HEK293 (cell line): ENCODE data around the gene RASA2.

Experiments used
- CTCF ChIA-PET: fragments of 350-600 bp; formaldehyde crosslinking; extraction: SDS; loops from one replicate; lab custom pipeline; 2021; ENCODE audit warnings: antibody characterized with exemption; lab: Yijun Ruan, JAX
- POLR2A ChIA-PET: fragments of 300-600 bp; formaldehyde crosslinking; extraction: SDS; loops from one replicate; lab custom pipeline; 2020; ENCODE audit warnings: antibody characterized with exemption, inconsistent platforms; lab: Yijun Ruan, JAX
- H3K27ac ChIP-seq: fragments of 200-500 bp; sonication (Bioruptor generic); 2 replicates; pipeline ENCODE4 v1.5.1; 2014; ENCODE audit warnings: low read depth, low read length, control low read depth, inconsistent platforms; ENCODE audit errors: extremely low read depth
- H3K36me3 ChIP-seq, 2 experiments: fragments of 200-500 bp in 1 of 2; sonication (Bioruptor generic) in 1 of 2; 1 replicate in 1 of 2; 2 replicates in 1 of 2; pipeline ENCODE4 v1.5.1; 2014 to 2017; ENCODE audit warnings: inconsistent platforms in 2 of 2, low read length in 2 of 2; ENCODE audit not compliant: control insufficient read depth in 2 of 2, insufficient read depth in 1 of 2
- H3K4me1 ChIP-seq: fragments of 200-500 bp; sonication (Bioruptor generic); 2 replicates; pipeline ENCODE4 v1.5.1; 2014; ENCODE audit warnings: mild to moderate bottlenecking, low read length, inconsistent platforms; ENCODE audit not compliant: control insufficient read depth, insufficient read depth
- H3K4me3 ChIP-seq: 2 replicates; pipeline ENCODE4 v1.5.1; 2011; ENCODE audit warnings: low read depth, mild to moderate bottlenecking, control low read depth, low read length, moderate library complexity
- H3K9me3 ChIP-seq: fragments of 200-500 bp; sonication (Bioruptor generic); 2 replicates; pipeline ENCODE4 v1.5.1; 2014; ENCODE audit warnings: low read depth, low read length, inconsistent platforms; ENCODE audit not compliant: control insufficient read depth, insufficient read depth
- GLI2 ChIP-seq: fragments of 450-650 bp; formaldehyde crosslinking; IDR thresholded peaks from 2 replicates; pipeline ENCODE4; 2017; ENCODE audit warnings: missing biosample characterization, missing genetic modification characterization, low read depth, borderline replicate concordance
- GLIS2 ChIP-seq: fragments of 450-650 bp; formaldehyde crosslinking; IDR thresholded peaks from 2 replicates; pipeline ENCODE4 v1.5.1; 2016; ENCODE audit warnings: missing biosample characterization, missing genetic modification characterization
- KLF16 ChIP-seq: fragments of 450-650 bp; formaldehyde crosslinking; IDR thresholded peaks from 2 replicates; pipeline ENCODE4 v1.5.1; 2017; ENCODE audit warnings: missing biosample characterization, missing genetic modification characterization
- MYNN ChIP-seq: fragments of 450-650 bp; formaldehyde crosslinking; IDR thresholded peaks from 2 replicates; pipeline ENCODE4 v1.5.1; 2016; ENCODE audit warnings: missing biosample characterization, missing genetic modification characterization, borderline replicate concordance
- MZF1 ChIP-seq: fragments of 450-650 bp; formaldehyde crosslinking; IDR thresholded peaks from 2 replicates; pipeline ENCODE4 v1.5.1; 2017; ENCODE audit warnings: missing biosample characterization, missing genetic modification characterization, borderline replicate concordance
- SP3 ChIP-seq: fragments of 450-650 bp; formaldehyde crosslinking; IDR thresholded peaks from 2 replicates; pipeline ENCODE4 v1.5.1; 2016; ENCODE audit warnings: missing biosample characterization, missing genetic modification characterization
- SP7 ChIP-seq: fragments of 450-650 bp; formaldehyde crosslinking; IDR thresholded peaks from 2 replicates; pipeline ENCODE4 v1.5.1; 2016; ENCODE audit warnings: missing biosample characterization, missing genetic modification characterization
- ZBTB21 ChIP-seq: fragments of 450-650 bp; formaldehyde crosslinking; IDR thresholded peaks from 2 replicates; pipeline ENCODE4 v1.5.1; 2017; ENCODE audit warnings: missing biosample characterization, missing genetic modification characterization
- ZFP3 ChIP-seq: fragments of 450-650 bp; formaldehyde crosslinking; IDR thresholded peaks from 2 replicates; pipeline ENCODE4 v1.5.1; 2016; ENCODE audit warnings: low read depth, missing biosample characterization, missing genetic modification characterization
- ZFP37 ChIP-seq: fragments of 450-650 bp; formaldehyde crosslinking; IDR thresholded peaks from 2 replicates; pipeline ENCODE4 v1.5.1; 2016; ENCODE audit warnings: missing biosample characterization, missing genetic modification characterization
- ZIC2 ChIP-seq: fragments of 450-650 bp; formaldehyde crosslinking; IDR thresholded peaks from 2 replicates; pipeline ENCODE4 v1.5.1; 2016; ENCODE audit warnings: missing biosample characterization, missing genetic modification characterization
- ZNF112 ChIP-seq: fragments of 450-650 bp; formaldehyde crosslinking; IDR thresholded peaks from 2 replicates; pipeline ENCODE4 v1.5.0; 2017; ENCODE audit warnings: missing biosample characterization, missing genetic modification characterization
- ZNF138 ChIP-seq: fragments of 450-650 bp; formaldehyde crosslinking; IDR thresholded peaks from 2 replicates; pipeline ENCODE4 v1.5.1; 2016; ENCODE audit warnings: missing biosample characterization, missing genetic modification characterization, borderline replicate concordance
- ZNF146 ChIP-seq: fragments of 450-650 bp; formaldehyde crosslinking; IDR thresholded peaks from 2 replicates; pipeline ENCODE4 v1.5.1; 2016; ENCODE audit warnings: missing biosample characterization, missing genetic modification characterization
- ZNF175 ChIP-seq: fragments of 450-650 bp; formaldehyde crosslinking; IDR thresholded peaks from 2 replicates; pipeline ENCODE4 v1.5.1; 2016; ENCODE audit warnings: missing biosample characterization, missing genetic modification characterization
- ZNF19 ChIP-seq: fragments of 450-650 bp; formaldehyde crosslinking; IDR thresholded peaks from 2 replicates; pipeline ENCODE4; 2016; ENCODE audit warnings: missing biosample characterization, missing genetic modification characterization, low read depth
- ZNF23 ChIP-seq: fragments of 450-650 bp; formaldehyde crosslinking; IDR thresholded peaks from 2 replicates; pipeline ENCODE4 v1.5.1; 2016; ENCODE audit warnings: missing biosample characterization, missing genetic modification characterization, borderline replicate concordance
- ZNF292 ChIP-seq: fragments of 450-650 bp; formaldehyde crosslinking; IDR thresholded peaks from 2 replicates; pipeline ENCODE4 v1.5.1; 2016; ENCODE audit warnings: low read depth, missing biosample characterization, missing genetic modification characterization, borderline replicate concordance
- ZNF311 ChIP-seq: fragments of 450-650 bp; formaldehyde crosslinking; IDR thresholded peaks from 2 replicates; pipeline ENCODE4 v1.5.1; 2017; ENCODE audit warnings: missing biosample characterization, missing genetic modification characterization, borderline replicate concordance
- ZNF391 ChIP-seq: fragments of 450-650 bp; formaldehyde crosslinking; IDR thresholded peaks from 2 replicates; pipeline ENCODE4 v1.5.1; 2016; ENCODE audit warnings: low read depth, missing biosample characterization, missing genetic modification characterization, borderline replicate concordance
- ZNF404 ChIP-seq: fragments of 450-650 bp; formaldehyde crosslinking; IDR thresholded peaks from 2 replicates; pipeline ENCODE4 v1.5.1; 2017; ENCODE audit warnings: missing biosample characterization, missing genetic modification characterization
- ZNF514 ChIP-seq: fragments of 450-650 bp; formaldehyde crosslinking; IDR thresholded peaks from 2 replicates; pipeline ENCODE4 v1.5.1; 2016; ENCODE audit warnings: missing biosample characterization, missing genetic modification characterization
- ZNF623 ChIP-seq: fragments of 450-650 bp; formaldehyde crosslinking; IDR thresholded peaks from 2 replicates; pipeline ENCODE4 v1.5.1; 2016; ENCODE audit warnings: missing biosample characterization, missing genetic modification characterization
- ZNF624 ChIP-seq: fragments of 450-650 bp; formaldehyde crosslinking; IDR thresholded peaks from 2 replicates; pipeline ENCODE4 v1.5.1; 2017; ENCODE audit warnings: missing biosample characterization, missing genetic modification characterization
- ZNF707 ChIP-seq: fragments of 450-650 bp; formaldehyde crosslinking; IDR thresholded peaks from 2 replicates; pipeline ENCODE4 v1.5.1; 2016; ENCODE audit warnings: missing biosample characterization, missing genetic modification characterization
- ZNF747 ChIP-seq: fragments of 450-650 bp; formaldehyde crosslinking; IDR thresholded peaks from 2 replicates; pipeline ENCODE4 v1.5.1; 2016; ENCODE audit warnings: missing biosample characterization, missing genetic modification characterization
- ZNF768 ChIP-seq: fragments of 450-650 bp; formaldehyde crosslinking; IDR thresholded peaks from 2 replicates; pipeline ENCODE4 v1.5.1; 2018; ENCODE audit warnings: missing biosample characterization, mild to moderate bottlenecking, missing genetic modification characterization
- ZNF791 ChIP-seq: fragments of 450-650 bp; formaldehyde crosslinking; IDR thresholded peaks from 2 replicates; pipeline ENCODE4 v1.5.1; 2016; ENCODE audit warnings: missing biosample characterization, missing genetic modification characterization
- TF ChIP-seq, protein P1 (sequence below): fragments of 450-650 bp; formaldehyde crosslinking; IDR thresholded peaks from 2 replicates; pipeline ENCODE4 v1.5.1; 2017; ENCODE audit warnings: missing biosample characterization, missing genetic modification characterization
- TF ChIP-seq, protein P2 (sequence below): fragments of 450-650 bp; formaldehyde crosslinking; IDR thresholded peaks from 2 replicates; pipeline ENCODE4 v1.5.1; 2016; ENCODE audit warnings: missing biosample characterization, missing genetic modification characterization

RASA2 gene

DNA sequence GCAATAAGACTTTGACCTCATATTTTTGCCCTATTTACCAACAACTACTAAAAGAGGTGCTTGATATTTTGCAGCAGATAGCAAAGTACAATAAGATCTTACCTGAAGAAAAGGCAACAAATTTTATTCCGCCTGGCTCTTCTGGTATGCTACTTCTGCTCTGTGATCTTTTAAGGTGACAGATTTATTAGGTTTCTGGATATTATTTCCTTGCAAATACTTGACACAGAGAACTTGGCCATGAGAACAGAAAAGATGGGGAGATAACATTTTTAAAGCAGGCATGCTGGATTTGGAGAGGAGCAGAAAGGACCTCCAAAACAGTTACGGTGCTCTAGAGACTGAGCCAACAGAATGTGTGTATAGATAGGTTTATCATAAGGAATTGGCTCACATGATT lies 164.6 kb downstream of the RASA2 start:
- Histone ChIP-seq H3K4me1 (no peaks in the 10 kb centered on the region), H3K36me3 (no peaks in the 10 kb centered on the region), H3K27ac (no peak overlapping the region), H3K9me3 (no peaks in the 10 kb centered on the region), H3K4me3 (no peak overlapping the region)
- ChIA-PET CTCF (no interaction called here), POLR2A (no interaction called here)
- no peak for TF ChIP-seq ZNF112

DNA sequence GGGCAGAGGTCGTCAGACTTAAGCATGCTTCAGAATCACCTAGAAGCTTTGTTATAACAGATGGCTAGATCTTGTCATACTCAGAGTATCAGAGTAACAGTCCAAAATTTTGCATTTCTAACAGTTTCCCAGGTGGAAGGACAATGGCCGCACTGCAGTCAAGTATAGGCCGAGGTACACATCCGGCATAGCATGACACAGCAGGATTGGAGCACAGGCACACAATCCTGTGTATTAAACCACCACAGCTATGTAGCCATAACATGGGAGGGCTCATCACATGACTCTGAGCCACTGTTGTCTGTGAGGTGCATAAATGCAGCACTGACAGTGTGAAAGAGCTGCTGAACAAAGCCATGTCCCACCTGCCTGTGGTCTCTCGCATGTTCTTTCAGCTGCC lies 165.5 kb downstream of the RASA2 start:
- H3K4me1 ChIP-seq, result no peaks in the 10 kb centered on the region
- no peaks in the 10 kb centered on the region for H3K36me3 ChIP-seq
- no peaks in the 10 kb centered on the region for H3K9me3 ChIP-seq
- ChIA-PET CTCF (no interaction called here), POLR2A (no interaction called here)
- no peak overlapping the region for H3K4me3 ChIP-seq
- TF ChIP-seq ZFP37 (tag by site-specific recombination), result no peak
- TF ChIP-seq ZIC2 (tag by site-specific recombination), result no peak
- TF ChIP-seq ZNF311 (tag by site-specific recombination), result no peak
- no peak for TF ChIP-seq MZF1 (tag by site-specific recombination)
- TF ChIP-seq ZBTB21 (tag by site-specific recombination), result no peak
- TF ChIP-seq ZNF791 (tag by site-specific recombination), result no peak
- no peak for TF ChIP-seq ZNF514 (tag by site-specific recombination)
- no peak for TF ChIP-seq GLI2 (tag by site-specific recombination)
- TF ChIP-seq SP3 (tag by site-specific recombination), result no peak
- TF ChIP-seq MYNN (tag by site-specific recombination), result no peak
- TF ChIP-seq ZNF707 (tag by site-specific recombination), result no peak
- TF ChIP-seq ZNF146 (tag by site-specific recombination), result no peak
- no peak for TF ChIP-seq ZNF623 (tag by site-specific recombination)
- no peak for TF ChIP-seq ZNF138 (tag by site-specific recombination)
- TF ChIP-seq ZFP3 (tag by site-specific recombination), result no peak
- TF ChIP-seq ZNF175 (tag by site-specific recombination), result no peak
- TF ChIP-seq KLF16 (tag by site-specific recombination), result no peak
- H3K27ac ChIP-seq, result no peak overlapping the region

DNA sequence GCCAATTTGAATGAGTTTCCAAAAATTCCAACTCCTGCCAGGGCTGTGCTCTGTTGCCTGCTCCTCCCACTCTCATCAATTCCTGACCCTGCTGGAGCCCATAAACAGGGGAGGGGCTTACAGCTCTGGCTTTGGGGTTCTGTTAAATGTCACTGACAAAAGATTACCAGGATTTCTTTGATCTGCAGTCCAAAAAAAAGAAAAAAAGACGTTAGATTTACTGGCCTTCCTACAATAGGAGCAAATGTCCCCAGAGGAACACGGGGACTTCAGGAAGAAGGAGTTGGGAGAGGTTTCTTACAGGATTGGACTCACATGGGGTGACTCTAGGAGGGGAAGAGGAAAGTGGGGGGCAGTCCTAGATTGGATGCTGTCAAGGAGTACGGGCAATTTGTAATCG lies 167.0 kb downstream of the RASA2 start:
- H3K9me3 ChIP-seq, result no peaks in the 10 kb centered on the region
- no peak overlapping the region for H3K4me3 ChIP-seq
- no peaks in the 10 kb centered on the region for H3K4me1 ChIP-seq
- H3K36me3 ChIP-seq, result no peaks in the 10 kb centered on the region
- CTCF ChIA-PET, result interaction anchor here (0.7 kb wide), 1 partner anchor 136 kb away, joined by 3 read pairs; no protein-coding TSS in a partner anchor
- TF ChIP-seq ZNF404 (no peak), SP7 (tag by site-specific recombination) (no peak)
- no peak overlapping the region for H3K27ac ChIP-seq
- POLR2A ChIA-PET, result no interaction called here

DNA sequence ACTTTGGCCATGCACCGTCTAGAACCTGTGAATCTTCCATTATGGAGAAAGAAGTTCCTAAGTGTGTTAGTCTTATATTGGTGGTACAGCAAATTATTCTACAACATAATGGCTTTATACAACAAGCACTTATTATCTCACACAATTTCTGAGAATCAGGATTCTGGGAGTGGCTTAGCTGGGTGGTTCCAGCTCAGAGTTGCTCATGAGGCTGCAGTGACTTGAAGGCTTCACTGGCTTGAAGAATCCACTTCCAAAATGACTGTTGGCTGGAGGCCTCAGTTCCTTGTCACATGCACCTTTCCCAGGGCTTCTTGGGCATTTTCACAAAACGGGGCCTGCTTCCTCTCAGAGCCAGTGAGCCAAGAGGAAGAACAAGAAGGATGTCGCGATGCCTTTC lies 169.0 kb downstream of the RASA2 start:
- no peaks in the 10 kb centered on the region for H3K36me3 ChIP-seq
- no peak overlapping the region for H3K4me3 ChIP-seq
- no peaks in the 10 kb centered on the region for H3K4me1 ChIP-seq
- H3K27ac ChIP-seq, result no peak overlapping the region
- CTCF ChIA-PET, result no interaction called here
- H3K9me3 ChIP-seq, result no peaks in the 10 kb centered on the region
- POLR2A ChIA-PET, result no interaction called here
- TF ChIP-seq ZNF747 (tag by site-specific recombination), result no peak
- no peak for TF ChIP-seq ZNF768 (tag by site-specific recombination)
- no peak for TF ChIP-seq MZF1 (tag by site-specific recombination)
- TF ChIP-seq, protein P1, sequence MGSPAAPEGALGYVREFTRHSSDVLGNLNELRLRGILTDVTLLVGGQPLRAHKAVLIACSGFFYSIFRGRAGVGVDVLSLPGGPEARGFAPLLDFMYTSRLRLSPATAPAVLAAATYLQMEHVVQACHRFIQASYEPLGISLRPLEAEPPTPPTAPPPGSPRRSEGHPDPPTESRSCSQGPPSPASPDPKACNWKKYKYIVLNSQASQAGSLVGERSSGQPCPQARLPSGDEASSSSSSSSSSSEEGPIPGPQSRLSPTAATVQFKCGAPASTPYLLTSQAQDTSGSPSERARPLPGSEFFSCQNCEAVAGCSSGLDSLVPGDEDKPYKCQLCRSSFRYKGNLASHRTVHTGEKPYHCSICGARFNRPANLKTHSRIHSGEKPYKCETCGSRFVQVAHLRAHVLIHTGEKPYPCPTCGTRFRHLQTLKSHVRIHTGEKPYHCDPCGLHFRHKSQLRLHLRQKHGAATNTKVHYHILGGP (tag by site-specific recombination), result no peak
- no peak for TF ChIP-seq ZNF624
- TF ChIP-seq, protein P2, sequence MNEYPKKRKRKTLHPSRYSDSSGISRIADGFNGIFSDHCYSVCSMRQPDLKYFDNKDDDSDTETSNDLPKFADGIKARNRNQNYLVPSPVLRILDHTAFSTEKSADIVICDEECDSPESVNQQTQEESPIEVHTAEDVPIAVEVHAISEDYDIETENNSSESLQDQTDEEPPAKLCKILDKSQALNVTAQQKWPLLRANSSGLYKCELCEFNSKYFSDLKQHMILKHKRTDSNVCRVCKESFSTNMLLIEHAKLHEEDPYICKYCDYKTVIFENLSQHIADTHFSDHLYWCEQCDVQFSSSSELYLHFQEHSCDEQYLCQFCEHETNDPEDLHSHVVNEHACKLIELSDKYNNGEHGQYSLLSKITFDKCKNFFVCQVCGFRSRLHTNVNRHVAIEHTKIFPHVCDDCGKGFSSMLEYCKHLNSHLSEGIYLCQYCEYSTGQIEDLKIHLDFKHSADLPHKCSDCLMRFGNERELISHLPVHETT (tag by site-specific recombination), result no peak
- TF ChIP-seq ZNF19 (tag by site-specific recombination), result no peak
- TF ChIP-seq ZNF23 (tag by site-specific recombination), result no peak
- TF ChIP-seq GLIS2, result no peak
- TF ChIP-seq ZNF391 (tag by site-specific recombination), result no peak
- no peak for TF ChIP-seq ZNF292
